ENCODE data around the gene TMEM190. TPM values are rescaled to one million over a fixed set of nuclear protein-coding genes. Genes with fewer than 3 reads are reported as not detected.
"Not testable (repeated sequence)": the region's sequence is repeated elsewhere in the genome, so short reads cannot be mapped to it uniquely, and the experiment has no call there.

TMEM190 gene
- polyA plus RNA-seq, 1 experiment, result 0.32 TPM

- Histone ChIP-seq H3K9me3 (ENCODE audit: control insufficient read depth, insufficient read depth, low read length) (no peaks in the 10 kb centered on the region), H3K27ac (ENCODE audit: low read depth, low read length) (no peak overlapping the region), H3K27me3 (ENCODE audit: control insufficient read depth, insufficient read depth, low read length) (no peaks in the 10 kb centered on the region), H3K4me3 (ENCODE audit: low read depth, low read length) (no peak overlapping the region)
- no peak for TF ChIP-seq CTCF (IDR thresholded peaks at IDR 0.05; ENCODE audit: low read depth, low read length)
- ChIA-PET CTCF (no interaction called here), POLR2A (interaction anchor here (3.0 kb wide), 1 partner anchor 9 kb away, joined by 24 read pairs; the partner anchor contains the start of gene UBE2S)
- no peak for DNase-seq (ENCODE audit: low read depth, low spot score)
Measured at GRCh38 chr19:55398200-55398925, 21.7 kb downstream of the TMEM190 start.

- CTCF ChIA-PET, result interaction anchor here (0.6 to 1.0 kb wide), 3 partner anchors 67 to 259 kb away, joined by 3 read pairs; no protein-coding TSS in a partner anchor
- Histone ChIP-seq H3K27me3 (ENCODE audit: control insufficient read depth, insufficient read depth, low read length) (no peaks in the 10 kb centered on the region), H3K9me3 (ENCODE audit: control insufficient read depth, insufficient read depth, low read length) (no peaks in the 10 kb centered on the region), H3K27ac (ENCODE audit: low read depth, low read length) (peak overlapping the region; percentile 11), H3K4me3 (ENCODE audit: low read depth, low read length) (no peak overlapping the region)
- TF ChIP-seq CTCF (IDR thresholded peaks at IDR 0.05; ENCODE audit: low read depth, low read length), result no peak
- no peak for DNase-seq (ENCODE audit: low read depth, low spot score)
- POLR2A ChIA-PET, result interaction anchor here (1.0 to 1.2 kb wide), 2 partner anchors 9 to 11 kb away, joined by 4 to 5 read pairs; no protein-coding TSS in a partner anchor
Measured at GRCh38 chr19:55400281-55401087, 23.9 kb downstream of the TMEM190 start.

DNA sequence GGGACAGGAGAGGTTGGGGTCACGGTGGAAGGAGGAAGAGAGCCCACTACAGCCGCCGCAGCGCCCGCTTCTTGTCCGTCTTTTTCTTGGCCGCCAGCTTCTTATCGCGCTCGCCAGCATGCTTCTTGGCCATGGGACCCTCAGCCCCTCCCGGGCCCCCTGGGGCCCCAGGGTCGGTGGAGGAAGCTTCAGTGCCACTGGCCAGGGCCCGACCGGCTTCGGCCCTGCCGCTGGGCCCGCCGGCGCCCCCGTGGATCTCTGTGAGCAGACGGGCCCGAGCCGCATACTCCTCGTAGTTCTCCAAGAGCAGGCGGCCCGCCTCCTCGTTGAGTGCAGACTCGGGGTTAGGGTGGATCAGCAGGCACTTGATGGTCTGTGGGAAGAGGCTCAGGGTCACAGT is 24.8 kb downstream of the TMEM190 start:
- POLR2A ChIA-PET; DNase-seq (ENCODE audit: low read depth, low spot score); H3K9me3 ChIP-seq (ENCODE audit: control insufficient read depth, insufficient read depth, low read length); H3K4me3 ChIP-seq (ENCODE audit: low read depth, low read length); H3K27me3 ChIP-seq (ENCODE audit: control insufficient read depth, insufficient read depth, low read length); H3K27ac ChIP-seq (ENCODE audit: low read depth, low read length): not testable (repeated sequence)
- CTCF ChIA-PET, result interaction anchor here (0.6 to 0.7 kb wide), 2 partner anchors 66 to 260 kb away, joined by 3 read pairs; no protein-coding TSS in a partner anchor

DNA sequence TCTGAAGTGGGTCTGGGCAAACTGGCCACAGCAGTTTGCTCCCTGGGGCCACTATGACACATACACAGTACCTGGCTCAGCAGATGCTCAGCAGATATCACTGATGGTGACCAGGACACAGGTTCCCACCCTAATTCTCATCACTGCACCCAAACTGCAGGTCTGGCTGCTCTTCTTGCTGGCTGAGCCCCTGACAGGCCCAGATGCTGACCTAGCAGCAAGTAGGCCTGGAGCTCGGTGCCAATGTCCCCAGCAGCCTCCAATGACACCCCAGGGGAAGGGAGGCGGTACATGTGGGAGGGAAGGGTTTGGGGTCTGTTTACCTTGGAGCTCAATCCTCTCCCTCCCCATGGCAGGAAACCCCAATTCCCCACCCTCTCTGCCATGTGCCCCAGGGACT is 25.9 kb downstream of the TMEM190 start:
- TF ChIP-seq CTCF (IDR thresholded peaks at IDR 0.05; ENCODE audit: low read depth, low read length), result no peak
- POLR2A ChIA-PET, result no interaction called here

DNA sequence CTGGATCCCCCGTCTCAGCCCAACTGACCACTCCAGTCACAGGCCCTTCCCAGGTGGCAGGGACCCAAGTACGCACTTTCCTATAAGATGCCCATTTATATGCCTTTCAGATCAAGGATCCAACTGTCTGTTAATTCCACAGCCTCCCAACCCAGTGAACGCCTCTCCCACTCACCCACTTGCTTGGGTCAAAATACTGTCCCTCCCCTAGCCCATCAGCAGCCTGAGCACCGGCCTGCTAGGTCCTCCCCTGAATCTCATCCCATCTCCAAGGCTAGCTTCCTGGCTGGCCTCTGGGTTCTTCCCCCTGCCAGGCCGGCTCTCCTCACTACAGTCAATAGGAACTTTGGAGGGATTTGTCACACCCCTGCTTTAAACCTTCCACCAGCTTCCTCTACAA is 29.0 kb downstream of the TMEM190 start:
- no peak for DNase-seq (ENCODE audit: low read depth, low spot score)
- CTCF ChIA-PET, result interaction anchor here (0.9 to 1.5 kb wide), 2 partner anchors 98 to 201 kb away, joined by 3 to 4 read pairs; no protein-coding TSS in a partner anchor
- Histone ChIP-seq H3K4me3 (ENCODE audit: low read depth, low read length) (peak overlapping the region; percentile 83), H3K27me3 (ENCODE audit: control insufficient read depth, insufficient read depth, low read length) (no peaks in the 10 kb centered on the region), H3K27ac (ENCODE audit: low read depth, low read length) (no peak overlapping the region), H3K9me3 (ENCODE audit: control insufficient read depth, insufficient read depth, low read length) (no peaks in the 10 kb centered on the region)
- POLR2A ChIA-PET, result interaction anchor here (0.6 to 5.3 kb wide), 2 partner anchors 14 to 74 kb away, joined by 3 to 93 read pairs; no protein-coding TSS in a partner anchor
- no peak for TF ChIP-seq CTCF (IDR thresholded peaks at IDR 0.05; ENCODE audit: low read depth, low read length)

More for the DNA sequence above, 25.9 kb downstream of the TMEM190 start:
- Histone ChIP-seq H3K4me3 (ENCODE audit: low read depth, low read length) (no peak overlapping the region), H3K27me3 (ENCODE audit: control insufficient read depth, insufficient read depth, low read length) (no peaks in the 10 kb centered on the region), H3K27ac (ENCODE audit: low read depth, low read length) (no peak overlapping the region), H3K9me3 (ENCODE audit: control insufficient read depth, insufficient read depth, low read length) (no peaks in the 10 kb centered on the region)
- CTCF ChIA-PET, result no interaction called here
- no peak for DNase-seq (ENCODE audit: low read depth, low spot score)
